Spleen (tissue), 7 donors: ENCODE data around the gene GAB1.

ENCODE experiments used
- POLR2A ChIP-seq, 3 donors: fragments of 450-650 bp; IDR thresholded peaks; one replicate each; pipeline ENCODE4 v1.5.1; 2017; ENCODE audit warnings: antibody characterized with exemption in 3 of 3, mild to moderate bottlenecking in 1 of 3
- POLR2AphosphoS5 ChIP-seq, 3 donors: sonication (generic); formaldehyde crosslinking; IDR thresholded peaks; one replicate each; pipeline ENCODE4 v1.5.1; 2017; ENCODE audit warnings: antibody characterized with exemption in 3 of 3
- TF ChIP-seq, protein P1 (sequence below), 11 experiments: fragments of 200-600 bp in 7 of 11; fragments of 450-650 bp in 4 of 11; sonication (generic) in 4 of 11; IDR thresholded peaks in 8 of 11; conservative IDR thresholded peaks in 3 of 11; 1 replicate in 7 of 11; 2 replicates in 4 of 11; pipeline versions ENCODE4 v1.4.0 to v1.8.0; 2016 to 2021; ENCODE audit warnings: antibody characterized with exemption in 11 of 11, inconsistent platforms in 4 of 11, mild to moderate bottlenecking in 1 of 11
- donor health status: DM: no; HTN: no; CAD: no; lungs with moderate emphysema.
- donor health status: DM: no; HTN: no; CAD: no.
- donor health status: DM: no; HTN: no; CAD: no.

DNA sequence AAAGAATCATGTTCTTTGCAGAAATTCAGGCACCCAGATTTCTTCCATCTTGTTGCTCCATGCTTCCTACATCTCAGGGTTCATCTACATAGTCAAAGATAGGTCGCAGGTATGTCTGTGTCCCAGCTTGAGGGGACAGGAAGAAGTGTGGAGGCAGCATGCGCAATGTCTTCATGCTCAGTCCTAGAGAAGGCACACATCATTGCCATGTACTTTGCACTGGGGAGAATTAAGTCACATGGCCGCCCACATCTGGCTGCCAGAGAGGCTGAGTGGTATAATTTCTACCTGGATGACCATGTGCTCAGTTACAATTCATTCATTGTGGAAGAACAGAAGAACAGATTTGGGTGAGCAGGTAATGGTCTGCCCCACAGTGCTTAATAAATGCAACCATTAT, 54.1 kb downstream of the GAB1 start:
- TF ChIP-seq, protein P1, sequence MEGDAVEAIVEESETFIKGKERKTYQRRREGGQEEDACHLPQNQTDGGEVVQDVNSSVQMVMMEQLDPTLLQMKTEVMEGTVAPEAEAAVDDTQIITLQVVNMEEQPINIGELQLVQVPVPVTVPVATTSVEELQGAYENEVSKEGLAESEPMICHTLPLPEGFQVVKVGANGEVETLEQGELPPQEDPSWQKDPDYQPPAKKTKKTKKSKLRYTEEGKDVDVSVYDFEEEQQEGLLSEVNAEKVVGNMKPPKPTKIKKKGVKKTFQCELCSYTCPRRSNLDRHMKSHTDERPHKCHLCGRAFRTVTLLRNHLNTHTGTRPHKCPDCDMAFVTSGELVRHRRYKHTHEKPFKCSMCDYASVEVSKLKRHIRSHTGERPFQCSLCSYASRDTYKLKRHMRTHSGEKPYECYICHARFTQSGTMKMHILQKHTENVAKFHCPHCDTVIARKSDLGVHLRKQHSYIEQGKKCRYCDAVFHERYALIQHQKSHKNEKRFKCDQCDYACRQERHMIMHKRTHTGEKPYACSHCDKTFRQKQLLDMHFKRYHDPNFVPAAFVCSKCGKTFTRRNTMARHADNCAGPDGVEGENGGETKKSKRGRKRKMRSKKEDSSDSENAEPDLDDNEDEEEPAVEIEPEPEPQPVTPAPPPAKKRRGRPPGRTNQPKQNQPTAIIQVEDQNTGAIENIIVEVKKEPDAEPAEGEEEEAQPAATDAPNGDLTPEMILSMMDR (IDR thresholded peaks at IDR 0.05 in 8 of 11, conservative IDR thresholded peaks at IDR 0.05 in 3 of 11): no peak
- no peak for TF ChIP-seq POLR2A (IDR thresholded peaks at IDR 0.05)
- no peak for TF ChIP-seq POLR2AphosphoS5 (IDR thresholded peaks at IDR 0.05)
